Ishikawa (cell line): Measurements from ENCODE around the gene CFAP92.

Experiments
- CEBPB ChIP-seq: IDR thresholded peaks from 2 replicates; pipeline ENCODE4 v1.6.1; 2012
- CREB1 ChIP-seq: IDR thresholded peaks from 2 replicates; pipeline ENCODE4 v1.6.1; 2012; ENCODE audit warnings: low read depth
- EGR1 ChIP-seq: IDR thresholded peaks from 2 replicates; pipeline ENCODE4 v1.6.1; 2012
- EP300 ChIP-seq: IDR thresholded peaks from 2 replicates; pipeline ENCODE4 v1.6.1; 2012; ENCODE audit warnings: borderline replicate concordance
- FOXM1 ChIP-seq: IDR thresholded peaks from 2 replicates; pipeline ENCODE4 v1.6.1; 2012; ENCODE audit warnings: low read depth, borderline replicate concordance
- NFIC ChIP-seq: IDR thresholded peaks from 2 replicates; pipeline ENCODE4 v1.6.1; 2012
- RAD21 ChIP-seq: IDR thresholded peaks from 2 replicates; pipeline ENCODE4 v1.6.1; 2012; ENCODE audit warnings: low read depth
- TAF1 ChIP-seq: IDR thresholded peaks from 2 replicates; pipeline ENCODE4 v1.6.1; 2012; ENCODE audit warnings: low read depth, mild to moderate bottlenecking
- TCF12 ChIP-seq: IDR thresholded peaks from 2 replicates; pipeline ENCODE4 v1.6.1; 2012; ENCODE audit warnings: low read depth
- TEAD4 ChIP-seq: IDR thresholded peaks from 2 replicates; pipeline ENCODE4 v1.6.1; 2012
- YY1 ChIP-seq: IDR thresholded peaks from 2 replicates; pipeline ENCODE4 v1.6.1; 2012; ENCODE audit warnings: low read depth
- ZBTB7A ChIP-seq: IDR thresholded peaks from 2 replicates; pipeline ENCODE4 v1.6.1; 2012; ENCODE audit warnings: low read depth
- TF ChIP-seq, protein P1 (sequence below): IDR thresholded peaks from 2 replicates; pipeline ENCODE4 v1.6.1; 2012
- TF ChIP-seq, protein P2 (sequence below): IDR thresholded peaks from 2 replicates; pipeline ENCODE4 v1.6.1; 2012
- TF ChIP-seq, protein P3 (sequence below): IDR thresholded peaks from 2 replicates; pipeline ENCODE4 v1.6.1; 2012; ENCODE audit warnings: low read depth, mild to moderate bottlenecking

Gene CFAP92

DNA sequence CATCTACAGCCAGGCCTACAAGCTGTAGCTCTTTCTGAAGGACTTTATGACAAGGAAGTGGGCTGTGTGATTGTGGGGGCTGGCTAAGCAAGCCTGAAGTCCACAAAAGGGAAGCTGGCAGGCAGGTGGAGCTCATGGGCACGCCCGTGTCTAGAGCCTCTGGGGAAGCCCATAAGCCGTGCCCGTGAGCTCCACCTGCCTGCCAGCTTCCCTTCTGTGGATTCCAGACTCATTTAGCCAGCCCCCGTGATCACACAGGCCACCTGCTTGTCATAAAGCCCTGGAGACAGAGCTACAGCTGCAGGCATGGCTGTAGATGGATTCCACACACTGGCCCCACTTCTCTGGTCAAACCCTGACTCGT, 22.5 kb upstream of the CFAP92 start:
- TF ChIP-seq EGR1 (no peak), EP300 (no peak), TEAD4 (no peak), CREB1 (no peak), RAD21 (no peak), NFIC (no peak), ZBTB7A (no peak), CEBPB (no peak), FOXM1 (no peak), YY1 (no peak), TAF1 (no peak), TCF12 (no peak)
- TF ChIP-seq, protein P1, sequence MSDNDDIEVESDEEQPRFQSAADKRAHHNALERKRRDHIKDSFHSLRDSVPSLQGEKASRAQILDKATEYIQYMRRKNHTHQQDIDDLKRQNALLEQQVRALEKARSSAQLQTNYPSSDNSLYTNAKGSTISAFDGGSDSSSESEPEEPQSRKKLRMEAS, result no peak
- TF ChIP-seq, protein P2, sequence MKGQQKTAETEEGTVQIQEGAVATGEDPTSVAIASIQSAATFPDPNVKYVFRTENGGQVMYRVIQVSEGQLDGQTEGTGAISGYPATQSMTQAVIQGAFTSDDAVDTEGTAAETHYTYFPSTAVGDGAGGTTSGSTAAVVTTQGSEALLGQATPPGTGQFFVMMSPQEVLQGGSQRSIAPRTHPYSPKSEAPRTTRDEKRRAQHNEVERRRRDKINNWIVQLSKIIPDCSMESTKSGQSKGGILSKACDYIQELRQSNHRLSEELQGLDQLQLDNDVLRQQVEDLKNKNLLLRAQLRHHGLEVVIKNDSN, result no peak
- TF ChIP-seq, protein P3, sequence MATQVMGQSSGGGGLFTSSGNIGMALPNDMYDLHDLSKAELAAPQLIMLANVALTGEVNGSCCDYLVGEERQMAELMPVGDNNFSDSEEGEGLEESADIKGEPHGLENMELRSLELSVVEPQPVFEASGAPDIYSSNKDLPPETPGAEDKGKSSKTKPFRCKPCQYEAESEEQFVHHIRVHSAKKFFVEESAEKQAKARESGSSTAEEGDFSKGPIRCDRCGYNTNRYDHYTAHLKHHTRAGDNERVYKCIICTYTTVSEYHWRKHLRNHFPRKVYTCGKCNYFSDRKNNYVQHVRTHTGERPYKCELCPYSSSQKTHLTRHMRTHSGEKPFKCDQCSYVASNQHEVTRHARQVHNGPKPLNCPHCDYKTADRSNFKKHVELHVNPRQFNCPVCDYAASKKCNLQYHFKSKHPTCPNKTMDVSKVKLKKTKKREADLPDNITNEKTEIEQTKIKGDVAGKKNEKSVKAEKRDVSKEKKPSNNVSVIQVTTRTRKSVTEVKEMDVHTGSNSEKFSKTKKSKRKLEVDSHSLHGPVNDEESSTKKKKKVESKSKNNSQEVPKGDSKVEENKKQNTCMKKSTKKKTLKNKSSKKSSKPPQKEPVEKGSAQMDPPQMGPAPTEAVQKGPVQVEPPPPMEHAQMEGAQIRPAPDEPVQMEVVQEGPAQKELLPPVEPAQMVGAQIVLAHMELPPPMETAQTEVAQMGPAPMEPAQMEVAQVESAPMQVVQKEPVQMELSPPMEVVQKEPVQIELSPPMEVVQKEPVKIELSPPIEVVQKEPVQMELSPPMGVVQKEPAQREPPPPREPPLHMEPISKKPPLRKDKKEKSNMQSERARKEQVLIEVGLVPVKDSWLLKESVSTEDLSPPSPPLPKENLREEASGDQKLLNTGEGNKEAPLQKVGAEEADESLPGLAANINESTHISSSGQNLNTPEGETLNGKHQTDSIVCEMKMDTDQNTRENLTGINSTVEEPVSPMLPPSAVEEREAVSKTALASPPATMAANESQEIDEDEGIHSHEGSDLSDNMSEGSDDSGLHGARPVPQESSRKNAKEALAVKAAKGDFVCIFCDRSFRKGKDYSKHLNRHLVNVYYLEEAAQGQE, result no peak

DNA sequence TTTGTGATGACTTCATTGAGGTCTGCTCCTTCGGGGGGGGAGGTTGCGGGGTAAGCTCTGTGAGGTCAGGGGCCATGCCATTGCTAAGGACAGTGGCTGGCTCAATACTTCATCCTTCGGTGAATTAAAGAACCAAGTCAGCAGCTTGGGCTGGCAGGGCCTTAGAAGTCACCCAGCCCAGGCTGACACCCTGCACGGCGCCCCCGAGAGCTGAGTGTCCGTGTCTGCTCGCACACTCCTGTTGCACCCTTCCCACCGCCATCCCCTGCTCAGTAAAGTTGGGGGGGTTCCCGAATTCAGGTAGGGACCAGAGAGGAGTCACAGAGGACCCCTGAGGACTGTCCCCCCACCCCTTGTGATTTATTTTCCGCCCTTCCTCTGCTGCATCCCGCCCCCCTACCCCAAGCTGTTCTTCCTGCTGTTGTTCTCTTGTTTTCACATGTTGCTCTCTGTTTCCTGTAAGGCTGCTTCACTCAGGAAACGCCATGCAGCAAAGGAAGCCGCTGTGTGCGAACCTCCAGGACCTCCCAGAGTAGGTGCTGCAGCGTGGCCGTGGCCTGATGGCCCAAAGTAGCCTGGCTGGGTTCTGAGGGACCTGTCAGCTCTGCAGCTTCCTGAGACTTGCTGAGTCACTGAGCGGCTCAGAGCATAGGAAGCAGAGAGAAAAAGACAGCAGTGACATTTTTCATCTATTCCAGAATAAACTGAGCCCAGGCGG, 21.7 kb upstream of the CFAP92 start:
- TF ChIP-seq YY1 (no peak), EP300 (no peak), FOXM1 (no peak), NFIC (no peak), CREB1 (no peak), TCF12 (no peak), RAD21 (no peak), ZBTB7A (no peak), EGR1 (no peak), TEAD4 (no peak), CEBPB (no peak), TAF1 (no peak)
- TF ChIP-seq, protein P3, result no peak
- TF ChIP-seq, protein P2, result no peak
- TF ChIP-seq, protein P1, result no peak

DNA sequence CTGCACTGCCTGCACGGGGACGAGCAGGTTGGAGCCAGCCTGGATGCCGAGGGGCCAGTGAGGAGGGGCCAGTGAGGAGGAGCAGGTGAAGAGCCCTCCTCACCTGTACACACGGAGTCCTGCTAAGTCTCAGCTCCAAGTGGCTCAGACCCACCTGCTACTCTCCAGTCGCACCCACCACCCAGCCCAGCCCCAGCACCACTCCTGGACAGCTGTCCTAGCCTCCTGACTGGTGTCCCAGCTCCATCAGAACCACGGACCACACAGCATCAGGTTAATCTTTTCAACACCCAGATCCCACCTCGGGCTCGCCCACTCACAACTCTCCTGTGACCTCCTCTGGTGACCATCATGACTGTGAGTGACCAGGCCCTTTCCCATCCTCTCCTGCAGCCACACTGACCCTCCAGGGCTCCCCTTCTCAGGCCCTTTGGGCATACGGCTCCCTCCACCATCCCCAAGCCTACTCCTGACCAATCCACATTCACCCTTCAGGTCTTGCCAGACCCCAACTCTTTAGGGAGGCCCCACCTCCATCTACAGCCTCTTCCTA, 21.0 kb upstream of the CFAP92 start:
- TF ChIP-seq TEAD4 (no peak), TCF12 (no peak), ZBTB7A (no peak), CREB1 (no peak), TAF1 (no peak), CEBPB (no peak), NFIC (no peak)
- TF ChIP-seq, protein P3, result no peak
- TF ChIP-seq, protein P2, result no peak
- TF ChIP-seq, protein P1, result no peak
